Stimulated activated CD8-positive, alpha-beta memory T cell treated with anti-CD3 and anti-CD28 coated beads, Interleukin-15, amount 100 ng/mL, for 4 hours (primary cell): ENCODE measurements around the gene BCAN.

Experiments
- DNase-seq, 2 donors: peaks; one replicate each; pipeline ENCODE4 v3.0.0-alpha.2; 2020; ENCODE audit warnings: low read depth in 2 of 2

The BCAN gene

DNA sequence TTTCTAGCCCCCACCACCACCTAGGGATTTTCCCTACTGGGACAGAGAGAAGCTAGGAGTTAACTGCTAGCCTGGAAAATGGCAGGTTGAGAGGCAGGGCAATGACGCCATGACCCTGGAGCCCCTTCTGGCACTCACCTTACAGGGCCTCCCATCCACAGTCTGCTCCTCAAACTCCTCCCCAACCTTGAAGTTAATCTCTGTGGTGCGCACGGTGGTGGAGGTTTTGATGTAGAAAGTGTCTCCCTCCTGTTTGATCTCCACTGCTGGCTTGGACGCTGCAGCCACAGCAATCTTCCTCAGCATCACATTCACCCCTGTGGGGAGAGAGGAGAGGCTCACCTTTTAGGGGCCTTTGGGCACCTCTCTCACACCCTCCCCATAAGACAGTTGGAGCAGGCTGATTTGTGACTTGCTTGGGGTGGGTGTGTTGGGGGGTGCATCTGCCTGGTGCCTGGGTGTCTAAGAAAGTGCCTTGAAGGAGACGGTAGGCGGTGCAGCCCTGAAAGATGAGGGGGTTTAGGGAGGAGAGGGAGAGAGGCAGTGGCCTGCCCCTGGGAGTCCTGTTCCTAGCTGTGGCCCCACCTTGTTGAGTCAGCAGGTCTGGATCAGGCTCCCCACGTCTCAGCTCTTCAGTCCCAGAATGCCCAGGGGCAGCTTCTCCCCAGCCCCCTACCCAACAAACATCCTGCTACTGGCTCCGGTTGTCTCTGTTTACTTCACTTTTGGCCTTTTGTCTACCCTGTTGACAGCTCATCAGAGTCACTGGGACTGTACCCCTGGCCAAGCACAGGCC lies 59.0 kb downstream of the BCAN start:
- no peak for DNase-seq

DNA sequence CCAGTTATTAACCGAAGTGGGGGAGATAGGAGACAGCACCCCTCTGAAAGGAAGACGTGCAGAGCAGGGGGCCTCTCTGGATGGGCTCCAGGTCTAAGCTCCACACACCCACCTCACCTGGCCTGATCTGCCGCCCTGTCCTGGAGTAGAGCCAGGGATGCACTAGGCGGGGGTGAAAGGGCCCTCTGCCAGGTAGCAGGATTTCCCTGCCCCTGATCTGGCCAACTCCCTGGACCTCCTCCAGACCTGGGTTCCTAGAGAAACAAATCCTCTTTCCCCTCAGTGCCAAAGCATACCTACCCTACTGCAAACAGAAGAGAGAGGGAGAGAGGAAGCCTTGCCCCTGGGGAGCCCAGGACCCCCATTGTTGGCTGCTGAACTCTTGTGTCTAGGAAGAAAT lies 61.4 kb downstream of the BCAN start:
- no peak for DNase-seq

DNA sequence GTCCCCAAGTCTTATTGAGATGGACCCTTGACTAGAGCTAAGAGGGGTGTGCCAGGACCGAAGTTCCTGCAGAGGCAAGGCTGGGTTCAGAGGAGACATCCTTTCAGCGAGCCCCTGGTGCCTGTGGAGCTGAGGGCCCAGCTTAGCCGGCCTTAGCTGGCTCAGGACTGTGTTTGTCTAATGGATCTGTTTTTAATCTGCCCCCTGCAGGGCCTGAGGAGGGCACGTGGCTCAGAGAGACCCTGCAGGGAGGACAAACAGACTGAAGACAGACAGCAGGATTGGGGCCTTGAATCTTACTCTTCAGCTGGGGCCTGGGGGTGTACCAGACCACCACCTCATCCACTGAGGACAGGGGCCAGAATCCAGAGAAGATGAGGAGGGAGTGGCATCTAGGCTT lies 61.8 kb downstream of the BCAN start:
- no peak for DNase-seq

DNA sequence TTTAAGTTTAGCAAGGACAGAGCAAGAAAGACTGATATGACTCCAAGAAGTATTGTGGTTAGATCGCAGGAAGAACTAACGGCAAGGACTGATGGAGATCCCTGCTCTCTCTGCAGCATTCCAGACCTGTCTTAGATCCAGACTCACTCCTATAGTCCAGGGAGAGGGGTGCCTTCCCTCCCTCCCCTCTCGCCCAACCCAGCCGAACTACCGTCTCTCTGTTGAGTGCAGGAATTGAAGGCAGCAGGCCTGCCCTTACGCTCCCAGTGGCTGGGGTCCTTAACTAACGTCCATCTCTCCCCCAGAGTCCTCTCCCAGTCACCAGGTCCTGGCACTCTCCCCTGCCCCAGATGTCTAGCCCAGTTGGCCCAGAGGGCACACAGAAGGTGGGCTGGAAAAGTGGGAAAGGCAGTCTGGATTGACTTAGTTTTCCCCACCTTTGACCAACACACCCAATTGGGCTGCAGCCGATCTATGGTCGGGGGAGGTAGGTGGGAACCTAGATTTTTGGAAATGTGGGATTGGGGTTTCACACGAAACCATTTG lies 62.3 kb downstream of the BCAN start:
- no peak for DNase-seq

DNA sequence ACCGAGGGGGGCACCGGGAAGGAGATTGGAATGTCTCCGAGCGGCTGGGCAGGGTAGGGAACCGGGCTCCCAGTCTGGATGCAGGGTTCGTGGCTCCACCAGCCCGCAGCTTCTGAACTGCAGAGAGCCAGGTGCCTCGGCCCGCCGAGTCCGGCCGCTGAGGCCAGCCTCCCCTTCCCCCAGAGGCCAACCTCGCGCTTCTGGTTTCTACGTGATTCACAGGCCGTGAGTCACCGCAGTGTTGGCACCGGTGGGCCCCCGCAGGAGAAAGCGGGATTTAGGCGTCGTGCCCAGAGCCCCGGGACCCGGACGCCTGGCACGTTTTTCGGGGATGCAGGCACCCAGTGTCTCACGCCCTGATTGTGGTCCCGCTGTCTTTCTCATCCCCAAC lies 63.0 kb downstream of the BCAN start:
- DNase-seq, result peak in 1 of 2 donors; percentile 16

DNA sequence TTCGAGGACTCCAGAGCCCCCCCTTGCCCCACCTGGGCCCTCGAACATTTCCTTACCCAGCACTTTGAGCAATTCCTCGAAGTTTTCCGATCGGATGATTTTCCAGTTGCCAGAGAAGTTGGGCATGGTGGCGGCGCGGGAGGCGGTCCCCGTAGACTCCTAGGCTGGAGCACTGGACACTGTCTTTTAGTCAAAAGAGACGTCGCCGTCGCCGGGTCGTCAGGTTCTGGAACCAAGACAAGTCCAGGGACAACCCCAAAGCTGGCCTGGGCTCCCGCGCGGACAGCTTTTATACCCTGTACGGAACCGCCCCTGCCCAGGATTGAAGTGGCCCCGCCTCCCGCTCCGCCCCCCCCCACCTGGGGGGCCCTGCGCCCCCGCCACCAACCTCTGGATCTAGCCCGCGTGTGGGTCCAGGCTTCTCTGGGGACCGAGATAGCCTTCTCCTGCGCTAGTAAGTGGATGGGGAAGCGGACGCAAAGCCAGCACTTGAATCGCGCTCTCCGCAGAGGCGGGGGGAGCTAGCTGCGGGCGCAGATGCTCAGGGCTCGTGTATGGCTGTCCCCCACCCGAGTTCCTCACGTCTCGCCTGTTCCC lies 63.5 kb downstream of the BCAN start, which contains the start of gene CRABP2:
Gene CRABP2, minus strand, starts transcription at position 263 of the 597 bp plus-strand sequence. Its CDS starts 137 bp downstream, at position 126.
- no peak for DNase-seq

DNA sequence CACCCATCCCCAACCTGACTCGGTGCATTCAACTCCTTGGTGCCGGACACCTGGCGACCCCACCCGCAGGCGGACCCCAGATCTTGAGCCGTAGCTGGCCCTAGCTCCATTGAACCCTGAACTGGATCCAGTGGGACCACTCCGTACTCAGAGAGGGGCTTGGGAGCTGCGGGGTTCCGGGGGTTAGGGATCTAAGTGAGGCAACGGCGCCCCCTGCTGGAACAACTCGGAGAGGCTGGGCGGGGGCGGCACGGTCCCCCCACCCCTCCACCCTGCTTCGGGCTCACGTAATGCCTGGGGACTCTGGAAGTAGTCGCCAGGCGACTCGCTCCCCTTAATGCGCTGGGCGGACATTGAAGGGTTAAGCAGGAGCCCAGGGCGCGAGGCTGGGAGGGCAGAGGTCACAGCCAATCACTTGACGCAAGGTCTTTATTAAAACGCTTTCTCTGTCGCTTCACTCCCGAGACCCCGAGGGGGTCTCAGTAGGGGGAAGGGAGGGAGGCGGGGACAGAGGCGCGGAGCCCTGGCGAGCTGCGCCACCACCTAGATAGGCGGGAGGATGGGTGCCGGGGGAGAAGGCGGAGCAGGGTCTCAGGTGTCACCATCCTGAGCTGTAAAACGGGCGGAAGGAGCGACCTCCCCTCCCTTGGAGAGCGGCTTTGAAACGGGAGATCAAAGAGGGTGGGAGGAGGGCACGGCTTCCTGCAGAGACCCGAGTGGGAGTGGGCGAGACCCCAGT lies 64.2 kb downstream of the BCAN start:
- DNase-seq, result peak; percentile 34 to 39

DNA sequence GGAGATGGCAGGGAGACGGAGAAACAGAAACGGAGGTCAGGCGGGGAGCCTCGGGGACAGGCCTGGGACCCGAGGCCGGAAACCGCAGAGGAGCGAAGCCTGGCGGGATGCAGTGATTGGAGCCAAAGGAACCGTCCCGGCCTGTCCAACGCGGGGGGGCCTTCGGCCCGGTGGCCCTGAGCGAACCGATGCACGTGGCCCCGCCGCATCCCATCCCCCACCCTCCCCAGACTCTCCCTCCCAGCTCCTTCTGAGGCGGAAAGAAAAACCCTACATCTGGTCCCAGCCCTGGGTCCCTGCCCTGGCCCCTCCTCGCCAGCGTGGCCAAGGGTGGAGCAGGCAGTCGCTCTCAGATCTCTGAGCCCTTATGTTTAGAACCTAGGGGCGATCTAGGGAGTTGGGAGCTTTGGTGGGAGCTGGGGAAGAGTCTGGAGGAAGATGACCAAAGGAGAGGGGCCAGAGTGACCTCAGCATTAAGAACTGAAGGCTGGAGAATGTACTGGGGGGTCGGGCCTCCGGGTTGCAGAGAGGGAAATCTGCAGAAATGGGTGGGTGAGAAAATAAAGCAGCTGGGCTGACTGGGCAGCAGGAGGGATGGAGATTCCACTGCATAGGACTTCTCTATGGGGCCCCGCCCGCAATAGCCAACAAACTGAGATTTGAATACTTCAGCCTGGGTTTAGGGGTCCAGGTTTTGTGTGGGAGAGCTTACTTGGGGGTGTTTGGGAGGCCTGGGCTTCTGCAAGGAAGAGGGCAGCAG lies 64.9 kb downstream of the BCAN start:
- no peak for DNase-seq

DNA sequence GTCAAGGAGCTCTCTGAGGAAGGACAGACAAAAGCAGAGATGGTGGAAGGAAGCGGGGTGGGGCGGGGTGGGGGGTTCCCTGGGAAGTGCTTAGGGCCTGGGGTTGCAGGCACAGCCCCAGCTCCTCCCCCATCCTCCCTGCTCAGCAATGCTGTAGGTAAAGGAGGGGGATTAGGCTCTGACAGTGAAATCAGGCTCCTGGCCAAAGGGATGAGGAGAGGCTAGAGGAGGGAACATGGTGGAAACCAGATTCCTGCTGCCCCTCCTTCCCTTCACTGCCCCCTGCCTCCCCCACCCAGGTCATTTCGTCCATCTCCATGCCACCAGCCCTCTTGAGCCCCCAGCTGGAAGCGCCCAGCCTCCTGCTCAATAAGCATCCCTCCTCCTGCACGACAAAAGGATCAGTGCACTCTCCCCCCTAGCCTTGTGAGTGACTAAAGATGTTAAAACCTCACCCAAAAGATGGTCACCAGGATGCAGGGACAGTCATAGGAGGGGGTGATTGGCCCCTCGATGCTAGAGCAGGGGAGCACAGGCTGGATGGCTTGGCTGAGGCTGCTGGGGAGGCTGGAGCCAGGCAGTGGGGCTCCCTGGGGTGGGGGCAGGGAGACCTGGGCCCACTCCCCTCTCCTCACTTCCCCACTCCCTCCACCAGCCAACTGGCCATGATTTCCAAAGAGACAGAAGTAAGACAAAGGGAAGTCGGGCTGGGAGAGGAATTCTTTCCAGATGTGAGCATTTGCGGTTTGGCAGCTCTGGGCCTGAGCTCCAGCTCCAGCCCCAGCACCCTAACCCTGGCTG lies 65.7 kb downstream of the BCAN start:
- no peak for DNase-seq

DNA sequence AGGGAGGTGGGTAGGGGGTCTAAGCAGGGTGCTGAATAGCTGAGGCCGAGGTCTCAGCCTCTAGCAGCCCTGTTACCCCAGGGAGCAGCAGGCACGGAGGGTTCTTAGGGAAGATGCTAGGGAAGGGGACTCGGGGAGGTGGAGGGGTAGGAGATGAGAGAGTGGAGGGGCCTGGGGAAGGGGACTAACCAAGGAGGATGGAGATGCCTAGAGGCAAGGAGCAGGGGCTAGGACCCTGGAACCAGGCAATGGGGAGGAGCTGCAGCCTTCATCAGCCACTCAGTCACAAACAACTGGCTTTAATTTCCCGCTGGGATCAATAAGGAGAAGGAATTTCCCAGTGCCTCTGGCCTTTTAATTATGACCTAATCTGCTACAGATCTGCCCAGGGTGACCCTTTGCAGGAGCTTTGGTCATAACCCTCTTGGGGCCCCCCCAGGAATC lies 66.3 kb downstream of the BCAN start:
- DNase-seq, result no peak

DNA sequence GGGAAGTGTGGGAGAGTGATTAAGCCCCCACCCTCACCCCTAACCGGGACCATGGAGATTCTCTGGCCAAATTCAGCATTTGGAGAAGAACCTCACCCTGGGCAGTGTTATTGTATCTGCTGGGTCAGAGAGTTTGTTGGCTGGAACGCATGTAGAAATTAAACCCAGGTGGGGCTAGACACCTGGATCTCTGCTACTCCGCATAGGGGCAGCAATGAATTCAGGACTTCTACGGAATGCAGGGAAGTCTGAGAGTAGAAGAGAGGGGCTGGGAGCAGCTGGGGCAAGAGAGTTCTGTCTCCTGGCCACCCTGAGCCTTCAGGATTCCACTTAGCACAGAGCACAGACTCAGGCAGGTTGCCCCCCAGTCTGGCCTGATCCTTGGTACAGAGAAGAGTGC lies 67.1 kb downstream of the BCAN start:
- no peak for DNase-seq
